Amniotic epithelial cell (primary cell): ENCODE data around the gene EXOC2.
"Not testable (repeated sequence)": the region's sequence is repeated elsewhere in the genome, so short reads cannot be mapped to it uniquely, and the experiment has no call there.

Source experiments
- DNase-seq: peaks from one replicate; pipeline ENCODE4 v3.0.0-alpha.2; 2010; ENCODE audit warnings: low read depth

The EXOC2 gene

DNA sequence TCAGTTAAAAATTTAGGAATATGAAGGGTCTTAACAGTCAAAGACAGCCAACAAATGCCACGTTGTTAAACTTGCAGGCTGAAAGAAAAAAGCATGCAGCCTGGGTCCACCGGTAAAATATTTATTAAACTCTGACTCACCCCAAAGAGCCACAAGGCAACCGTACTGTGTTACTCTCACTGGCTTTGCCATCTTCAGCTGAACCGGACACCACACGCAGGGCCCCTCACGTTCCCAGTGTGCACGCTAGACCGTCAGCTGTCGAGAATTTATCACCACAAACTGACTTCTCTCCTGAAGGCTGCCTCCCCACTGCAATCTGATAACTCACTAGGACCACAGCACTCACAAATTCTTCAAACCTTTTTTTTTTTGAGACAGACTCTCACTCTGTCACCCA is 66.7 kb downstream of the EXOC2 start:
- DNase-seq = peak; percentile 33

DNA sequence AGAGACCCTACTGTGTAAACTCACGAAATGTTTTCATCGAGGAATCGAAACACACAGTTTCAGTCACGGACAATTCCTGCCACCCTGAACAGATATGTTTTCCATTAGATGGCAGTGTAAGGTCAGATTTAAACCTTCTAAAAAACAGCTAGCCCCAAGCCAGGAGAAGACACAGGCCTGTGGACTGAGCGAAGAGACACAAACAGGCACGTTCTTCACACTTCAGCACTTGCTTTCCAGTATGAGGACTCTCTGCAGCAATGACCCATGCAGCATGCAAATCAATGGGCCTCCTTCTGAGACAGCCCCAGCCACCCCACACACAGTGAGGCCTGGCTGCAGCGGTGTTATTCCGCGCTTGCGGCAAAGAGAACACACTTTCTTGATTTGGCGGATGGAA is 68.0 kb downstream of the EXOC2 start:
- peak; percentile 30 for DNase-seq

DNA sequence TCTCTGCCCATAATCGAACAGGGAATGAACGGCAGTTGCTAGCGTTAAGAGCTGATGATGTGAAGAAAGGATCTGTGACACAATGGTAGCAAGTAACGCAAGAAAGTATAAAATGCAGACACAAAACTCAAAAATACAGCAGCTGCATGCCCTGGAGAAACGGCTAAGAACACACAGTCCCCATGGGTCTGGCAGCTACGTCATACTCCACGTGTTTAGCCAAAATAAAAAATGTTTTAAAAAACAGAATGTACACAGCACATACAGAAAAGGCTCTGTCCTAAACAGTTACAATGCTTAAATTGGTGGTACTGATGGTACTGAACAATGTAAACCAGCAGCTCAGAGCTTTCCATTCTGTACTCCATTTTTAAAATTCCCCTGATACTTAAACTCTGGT is 70.5 kb downstream of the EXOC2 start:
- DNase-seq = no peak

DNA sequence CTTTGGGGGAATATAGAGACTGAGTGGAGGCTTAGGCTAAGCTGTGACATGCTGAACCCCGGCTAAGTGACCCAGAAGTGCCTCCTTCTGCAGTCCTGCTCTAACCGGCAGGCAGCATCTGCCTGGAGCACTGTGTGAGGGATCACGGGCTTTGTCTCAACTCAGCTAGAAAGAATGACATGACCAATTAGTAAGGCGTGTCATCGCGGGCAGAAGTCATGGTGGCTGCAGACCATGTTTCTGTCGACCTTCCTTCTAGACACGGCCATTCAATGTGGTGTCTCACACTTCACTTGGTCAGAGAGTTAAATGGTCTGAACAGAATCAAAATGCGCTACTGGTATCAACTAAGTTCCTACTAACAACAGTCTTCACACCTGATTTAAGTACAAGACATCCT is 71.0 kb downstream of the EXOC2 start:
- no peak for DNase-seq

DNA sequence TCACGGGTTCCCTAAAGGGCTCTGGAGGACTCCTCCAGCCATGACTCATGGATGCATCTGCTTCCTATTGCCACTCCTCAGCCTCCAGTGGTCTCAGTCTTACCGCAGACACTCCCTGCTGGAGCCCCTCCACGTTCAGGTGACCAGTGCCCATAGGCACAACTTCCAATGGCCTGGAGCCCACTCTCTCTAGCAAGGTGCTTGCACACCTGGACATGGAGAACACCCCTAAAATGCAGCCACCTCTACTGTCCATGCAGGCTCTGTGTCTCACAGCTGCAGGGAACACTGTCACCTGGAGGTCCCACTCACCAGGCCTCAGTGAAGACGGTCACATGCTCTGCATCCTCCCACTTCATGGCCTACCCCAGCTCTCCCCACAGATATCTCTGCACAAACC is 72.0 kb downstream of the EXOC2 start:
- DNase-seq = no peak

DNA sequence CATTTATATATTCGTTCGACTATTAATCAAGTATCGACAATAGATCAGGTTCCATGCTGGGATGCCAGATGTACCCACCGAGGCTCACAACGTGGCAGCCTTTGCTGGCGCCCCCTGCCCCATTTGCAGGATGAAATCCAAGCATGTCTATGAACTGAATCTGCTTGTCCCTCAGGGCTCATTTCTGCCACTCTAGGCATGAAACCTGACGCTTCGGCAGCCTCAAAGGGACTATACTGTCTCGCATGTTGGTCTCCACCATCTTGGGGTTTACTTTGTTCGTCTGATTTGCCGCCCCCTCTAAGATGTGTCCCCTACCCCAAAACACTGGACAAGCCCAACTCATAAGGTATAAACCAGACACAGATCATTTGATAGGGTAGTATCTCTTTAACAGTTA is 72.8 kb downstream of the EXOC2 start:
- DNase-seq = no peak

DNA sequence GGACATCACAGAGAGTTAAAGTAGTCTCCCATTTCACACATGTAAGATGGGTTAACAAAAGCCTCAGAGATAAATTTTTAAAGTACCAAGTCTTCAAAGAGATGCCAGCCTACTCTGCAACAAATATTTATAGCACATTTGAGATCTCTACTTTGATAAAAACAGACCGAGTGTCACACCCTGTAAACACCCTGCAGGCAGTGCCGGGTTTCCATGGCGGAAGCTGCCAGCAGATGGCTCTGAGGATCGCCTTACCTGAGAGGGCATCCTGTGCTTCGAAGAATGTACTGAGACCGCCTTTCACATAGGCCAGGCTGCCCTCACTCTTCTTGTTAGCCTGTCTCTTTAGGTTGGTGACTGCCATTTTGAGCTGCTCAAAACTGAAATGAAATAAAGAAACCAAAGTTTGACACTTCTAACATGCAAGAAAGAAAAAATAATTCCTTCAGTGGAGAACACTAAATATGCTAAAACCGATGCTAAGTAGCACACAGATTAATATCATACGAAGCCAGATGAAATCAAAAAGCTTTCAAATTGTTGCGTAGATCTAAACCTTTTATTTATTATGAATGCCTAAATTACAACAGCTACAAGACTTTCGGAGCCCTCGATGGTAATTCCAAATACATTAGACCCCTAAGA is 75.4 kb downstream of the EXOC2 start:
- DNase-seq = no peak

DNA sequence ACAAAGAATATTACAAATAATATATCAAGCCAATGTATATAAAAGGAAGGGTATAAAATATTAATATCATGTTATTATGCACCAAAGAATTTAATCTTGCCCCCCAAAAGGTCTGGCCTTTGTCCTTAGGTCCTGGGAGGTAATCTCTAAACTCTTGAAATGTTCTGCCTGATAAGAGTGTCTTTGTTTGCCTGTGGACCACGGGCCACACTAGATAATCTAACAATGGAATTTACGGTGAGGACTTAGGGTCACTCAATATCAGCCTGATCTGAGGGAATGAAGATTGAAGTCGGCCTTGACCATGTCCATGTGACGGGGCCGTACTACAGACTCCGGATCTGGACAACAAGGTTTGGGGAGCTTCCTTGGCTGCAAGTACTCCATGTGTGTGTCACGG is 79.0 kb downstream of the EXOC2 start:
- no peak for DNase-seq

DNA sequence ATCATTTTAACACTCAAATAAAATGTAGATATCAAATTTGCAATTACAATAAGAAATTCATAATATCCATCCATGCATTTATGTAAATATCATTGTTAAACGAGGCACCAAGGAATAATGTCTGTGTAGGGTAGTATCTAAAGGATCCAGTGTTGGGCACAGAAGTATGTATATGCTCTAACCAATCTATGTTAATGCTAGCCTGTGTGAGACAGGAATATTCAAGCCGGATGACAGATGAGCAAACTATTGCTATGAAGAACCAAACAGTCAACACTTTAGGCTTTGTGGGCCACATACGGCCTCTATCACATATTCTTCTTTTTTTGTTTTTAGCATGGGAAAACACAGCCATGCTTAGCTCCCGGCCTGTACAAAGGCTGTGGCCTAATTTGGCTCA is 81.0 kb downstream of the EXOC2 start:
- DNase-seq = no peak

DNA sequence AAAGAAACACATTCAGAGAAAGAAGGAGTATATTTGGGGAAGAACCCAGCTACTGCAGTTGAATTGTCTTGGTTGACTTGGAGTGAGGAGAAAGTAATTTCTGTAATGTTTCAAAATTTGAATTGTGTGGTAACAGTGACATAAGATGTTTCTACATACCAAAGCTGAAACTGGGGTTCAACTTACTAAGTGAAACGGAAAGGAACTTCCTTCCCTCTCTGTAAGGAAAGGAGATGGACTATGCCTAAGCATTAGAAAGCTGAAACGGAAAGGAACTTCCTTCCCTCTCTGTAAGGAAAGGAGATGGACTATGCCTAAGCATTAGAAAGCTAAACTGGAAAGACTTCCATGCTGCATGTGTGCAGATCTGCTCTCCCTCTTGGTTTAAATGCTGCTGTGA is 82.1 kb downstream of the EXOC2 start:
- DNase-seq = peak; percentile 3

DNA sequence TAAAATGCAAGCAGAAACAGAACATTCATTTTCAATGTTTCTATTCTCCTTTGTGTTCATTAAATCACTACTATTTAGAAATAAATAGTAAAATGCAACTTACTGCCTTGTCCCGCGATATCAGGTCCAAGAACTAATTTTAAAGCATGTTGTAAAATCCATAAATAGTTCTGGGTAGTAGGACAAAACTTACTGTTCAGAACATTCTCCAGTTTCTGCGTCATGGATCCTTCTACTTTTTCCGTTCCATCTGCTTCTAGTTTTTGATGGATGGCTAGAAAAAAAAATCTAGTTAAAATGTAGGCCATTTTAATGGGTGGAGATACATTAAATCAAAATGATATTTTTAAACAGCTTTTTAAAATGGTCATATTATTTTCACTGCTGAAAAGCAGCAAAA is 83.0 kb downstream of the EXOC2 start:
- no peak for DNase-seq

DNA sequence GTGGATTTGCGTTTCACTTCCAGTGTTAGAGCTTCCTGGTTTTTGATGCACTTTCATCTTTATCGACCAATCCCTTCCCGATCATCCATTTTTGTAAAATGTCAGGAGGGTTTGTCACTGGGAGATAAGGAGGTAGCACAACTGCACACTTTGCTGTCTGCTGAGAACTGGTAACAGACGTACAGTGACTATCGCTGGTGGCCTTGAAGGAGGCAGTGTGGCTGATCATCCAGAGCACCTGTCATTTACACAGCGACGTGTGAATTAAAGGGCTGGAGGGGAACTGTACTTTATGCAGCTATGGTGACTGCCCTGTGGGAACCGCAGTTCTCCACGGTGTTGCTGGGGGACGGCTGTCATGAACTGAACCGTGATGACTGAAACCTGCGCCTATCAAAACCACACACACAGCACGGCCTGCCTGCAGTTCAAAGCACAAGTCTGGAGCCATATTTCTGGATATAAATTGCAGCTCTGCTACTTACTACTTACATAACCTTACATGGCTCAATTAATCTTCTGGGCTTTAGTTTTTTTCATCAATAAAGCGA is 86.0 kb downstream of the EXOC2 start:
- no peak for DNase-seq

DNA sequence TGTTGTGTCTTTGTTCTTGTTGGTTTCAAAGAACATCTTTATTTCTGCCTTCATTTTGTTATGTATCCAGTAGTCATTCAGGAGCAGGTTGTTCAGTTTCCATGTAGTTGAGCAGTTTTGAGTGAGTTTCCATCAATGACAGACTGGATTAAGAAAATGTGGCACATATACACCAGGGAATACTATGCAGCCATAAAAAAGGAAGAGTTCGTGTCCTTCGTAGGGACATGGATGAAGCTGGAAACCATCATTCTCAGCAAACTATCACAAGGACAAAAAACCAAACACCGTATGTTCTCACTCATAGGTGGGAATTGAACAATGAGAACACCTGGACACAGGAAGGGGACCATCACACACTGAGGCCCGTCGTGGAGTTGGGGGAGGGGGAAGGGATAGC is 87.0 kb downstream of the EXOC2 start:
- not testable (repeated sequence) for DNase-seq

DNA sequence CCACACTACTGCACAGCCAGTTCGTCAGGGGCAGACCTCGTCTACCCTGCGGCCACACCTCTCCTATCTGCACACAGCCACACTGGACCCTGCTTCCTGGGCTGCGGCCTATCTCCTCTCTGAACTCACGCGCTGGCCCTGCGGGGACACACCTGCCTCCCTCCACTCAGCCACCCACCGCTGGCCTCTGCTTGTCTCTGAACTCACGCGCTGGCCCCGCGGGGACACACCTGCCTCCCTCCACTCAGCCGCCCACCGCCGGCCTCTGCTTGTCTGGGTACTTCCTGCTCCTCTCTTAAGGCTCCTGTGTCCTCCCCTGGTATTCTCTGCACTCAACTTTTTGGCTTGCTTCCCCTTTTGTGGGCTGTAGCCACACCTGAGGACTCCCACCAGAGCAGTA is 88.4 kb downstream of the EXOC2 start:
- DNase-seq = no peak

DNA sequence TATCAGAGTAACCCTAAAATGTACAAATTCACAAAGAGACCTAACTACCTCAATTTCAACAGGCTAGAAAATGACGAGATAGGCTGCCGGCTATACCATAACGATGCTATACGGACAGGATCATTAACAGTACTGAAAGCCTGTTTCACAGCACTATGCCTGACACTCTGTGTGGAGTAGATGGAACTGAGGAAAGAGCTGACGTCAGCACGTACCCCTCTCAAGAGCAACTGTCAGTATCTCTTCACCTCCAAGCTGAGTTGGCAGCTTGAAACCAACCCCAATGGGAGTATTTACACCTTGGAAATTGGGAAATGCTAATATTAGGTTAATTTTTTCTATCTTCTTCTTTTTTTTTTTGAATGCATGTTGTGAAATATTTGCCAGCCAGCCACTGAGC is 89.7 kb downstream of the EXOC2 start:
- no peak for DNase-seq

DNA sequence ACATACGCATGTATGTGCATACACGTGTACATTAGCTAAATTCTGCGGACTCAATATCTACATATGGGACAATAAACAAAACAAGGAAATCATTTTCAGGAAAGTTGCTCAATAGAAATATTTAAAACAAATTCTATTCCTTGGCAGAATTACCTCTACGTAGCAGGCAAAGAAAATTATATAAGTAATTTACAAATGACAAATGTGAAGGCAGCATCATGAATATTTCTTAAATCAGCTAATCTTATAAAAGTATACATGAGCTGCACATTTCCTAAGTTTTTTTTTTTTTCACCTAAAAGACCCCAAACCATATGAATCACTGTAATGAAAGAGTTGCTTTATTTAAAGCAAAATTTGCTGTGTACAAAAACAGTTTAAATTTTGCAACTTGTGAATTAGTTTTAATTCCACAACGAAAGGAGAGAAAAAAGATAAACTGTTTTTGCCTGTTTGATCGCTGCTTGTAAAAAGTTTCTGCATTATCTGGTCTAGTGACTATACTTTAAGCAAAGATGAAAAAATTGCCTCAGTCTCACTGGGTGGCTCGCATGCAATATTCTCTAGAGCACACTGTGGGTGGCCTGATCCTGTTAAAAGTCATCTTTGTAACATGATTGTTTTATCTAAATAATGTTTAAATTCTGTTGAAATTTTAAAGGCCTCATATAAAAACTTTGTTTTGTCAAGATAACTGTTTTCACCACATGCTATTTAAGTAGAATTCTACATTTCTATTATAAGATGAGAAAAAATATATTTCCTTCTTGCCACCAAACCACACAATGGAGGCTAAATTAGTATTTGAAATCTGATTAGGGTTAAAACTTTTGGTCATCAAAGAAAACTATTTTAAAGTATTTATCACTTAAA is 93.1 kb downstream of the EXOC2 start:
- no peak for DNase-seq

DNA sequence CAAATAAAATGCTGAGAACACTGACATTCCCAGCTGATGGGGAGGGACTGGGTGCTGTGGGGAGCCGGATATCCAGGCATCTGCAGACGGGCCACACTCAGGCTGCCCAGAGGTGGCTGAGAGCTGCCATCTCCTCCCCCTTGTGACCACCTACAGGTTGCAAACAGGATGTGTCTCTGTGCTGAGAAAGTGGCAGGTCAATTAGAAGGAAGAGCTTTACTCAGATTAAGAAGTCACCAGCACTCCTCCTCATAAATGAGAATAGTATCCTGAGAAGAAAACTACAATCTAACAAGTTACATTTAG is 99.1 kb downstream of the EXOC2 start:
- DNase-seq = no peak

DNA sequence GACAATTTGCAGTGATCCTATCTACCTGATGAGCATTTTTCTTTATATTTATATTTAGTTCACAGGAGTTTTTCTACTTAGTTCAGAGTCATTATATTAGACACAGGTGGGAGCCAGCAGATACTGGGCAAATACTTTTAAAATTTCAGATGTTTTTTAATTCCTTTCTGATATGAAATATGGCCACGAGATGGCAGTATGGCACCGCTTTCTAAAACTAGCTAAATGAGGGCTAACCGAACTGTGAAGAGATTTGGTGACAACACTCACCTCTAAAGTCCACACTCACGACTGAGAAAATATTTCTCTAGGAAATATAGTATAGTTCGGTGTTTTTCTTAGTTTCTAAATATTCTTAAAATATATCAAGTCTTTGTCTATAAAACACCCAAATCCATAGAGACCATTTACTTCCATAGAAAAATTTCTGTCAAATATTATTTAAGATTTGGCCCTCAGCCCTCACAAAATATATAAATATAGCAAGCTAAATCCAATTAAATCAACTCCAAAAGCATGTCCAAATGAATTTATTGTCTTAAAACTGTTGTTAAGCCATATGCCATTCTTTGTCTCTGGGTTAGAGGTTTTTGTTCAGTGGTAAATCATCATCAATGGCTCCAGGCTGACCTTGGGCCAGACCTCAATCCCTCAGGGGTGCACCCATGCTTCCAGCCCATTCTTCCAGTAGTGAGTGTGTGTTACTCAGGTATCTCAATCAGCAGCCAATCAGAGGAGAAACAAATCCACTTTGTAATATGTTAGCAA is 99.6 kb downstream of the EXOC2 start:
- peak; percentile 43 for DNase-seq

DNA sequence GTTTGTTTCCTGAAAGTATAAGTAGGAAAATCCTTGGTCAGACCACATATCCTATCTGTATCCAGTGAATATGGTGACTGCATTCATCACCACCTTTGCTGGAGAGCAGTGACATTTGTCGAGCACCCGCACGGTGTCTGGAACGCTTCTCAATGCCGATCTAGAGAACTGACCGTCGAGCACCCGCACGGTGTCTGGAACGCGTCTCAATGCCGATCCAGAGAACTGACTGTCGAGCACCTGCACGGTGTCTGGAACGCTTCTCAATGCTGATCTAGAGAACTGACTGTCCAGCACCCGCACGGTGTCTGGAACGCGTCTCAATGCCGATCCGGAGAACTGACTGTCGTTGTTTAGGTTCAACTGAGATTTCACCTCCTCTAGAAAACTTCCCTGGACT is 103.8 kb downstream of the EXOC2 start:
- no peak for DNase-seq

DNA sequence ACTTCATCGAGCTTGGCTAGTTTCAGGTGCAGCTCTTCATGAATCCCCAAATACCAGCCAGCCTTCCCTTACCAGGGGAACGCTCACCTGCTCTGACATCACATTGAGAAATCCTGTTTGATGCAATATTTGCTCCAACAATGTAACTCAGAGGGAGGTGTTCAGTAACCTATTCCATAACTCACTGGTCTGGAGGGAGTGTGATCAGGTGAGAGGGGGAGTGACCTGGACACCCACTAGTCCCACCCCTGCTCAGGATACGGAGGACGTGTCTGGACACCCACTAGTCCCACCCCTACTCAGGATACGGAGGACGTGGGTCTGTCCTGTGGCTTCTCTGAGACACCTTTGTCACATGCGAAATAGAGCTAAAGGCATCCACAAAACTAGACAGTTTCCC is 106.4 kb downstream of the EXOC2 start:
- no peak for DNase-seq

DNA sequence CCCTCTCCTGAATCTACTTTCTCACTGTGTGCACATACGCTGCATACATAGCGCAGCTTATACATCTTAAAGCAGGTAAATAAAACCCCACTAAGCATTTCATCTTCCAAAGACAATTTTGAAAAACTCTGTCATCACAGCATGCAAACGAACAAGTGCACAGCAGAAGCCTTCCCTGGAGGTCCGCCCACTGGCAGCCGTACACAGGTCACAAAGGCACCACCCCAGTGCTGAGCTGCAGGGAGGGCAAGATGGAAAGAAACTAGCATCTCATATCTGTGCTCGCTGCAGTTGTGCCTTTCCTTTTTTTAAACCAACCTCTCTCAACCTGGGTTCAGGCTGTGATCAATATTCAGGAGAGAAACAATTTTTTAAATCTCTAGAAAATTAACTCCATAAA is 109.3 kb downstream of the EXOC2 start:
- no peak for DNase-seq

DNA sequence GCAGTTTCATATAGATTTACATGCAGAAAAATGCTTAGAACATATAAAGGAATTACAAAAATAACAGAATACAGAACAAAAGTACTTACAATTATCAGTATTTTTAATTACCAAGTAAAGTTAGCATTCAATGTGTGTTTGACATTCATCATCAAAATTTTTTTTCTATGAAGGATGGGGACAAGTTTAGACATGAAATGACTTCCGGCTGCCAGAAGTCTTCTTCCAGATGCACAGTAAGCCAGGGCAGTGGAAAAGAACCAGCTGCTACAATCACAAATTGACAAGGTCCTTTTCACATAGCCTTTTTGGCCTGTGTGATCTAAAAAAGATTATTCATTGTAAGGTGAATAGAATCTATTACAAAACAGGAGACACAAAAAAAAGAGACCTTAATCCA is 109.8 kb downstream of the EXOC2 start:
- DNase-seq = no peak

DNA sequence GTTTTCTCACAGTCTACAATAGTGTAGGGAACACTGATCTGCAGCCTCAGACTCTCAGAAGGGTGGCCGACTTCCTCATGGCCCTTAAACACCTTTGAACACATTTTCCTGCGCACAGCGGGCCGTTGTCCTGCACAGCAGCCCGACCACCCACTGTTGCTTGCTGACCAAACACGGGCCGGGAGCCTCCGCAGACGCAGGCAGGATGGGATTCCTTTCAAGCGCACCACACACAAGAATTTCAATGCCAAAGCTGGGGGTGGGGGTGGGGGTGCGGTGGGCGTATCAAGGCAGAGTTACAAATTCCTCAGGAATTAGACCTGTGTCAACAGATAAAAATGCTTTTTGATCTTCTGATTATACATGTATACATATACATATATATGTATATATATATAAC is 110.6 kb downstream of the EXOC2 start:
- peak; percentile 48 for DNase-seq
